ENCODE measurements around the gene OR6P1. TPM values are rescaled to one million over a fixed set of nuclear protein-coding genes. Genes with fewer than 3 reads are reported as not detected.

Gene OR6P1, protein sequence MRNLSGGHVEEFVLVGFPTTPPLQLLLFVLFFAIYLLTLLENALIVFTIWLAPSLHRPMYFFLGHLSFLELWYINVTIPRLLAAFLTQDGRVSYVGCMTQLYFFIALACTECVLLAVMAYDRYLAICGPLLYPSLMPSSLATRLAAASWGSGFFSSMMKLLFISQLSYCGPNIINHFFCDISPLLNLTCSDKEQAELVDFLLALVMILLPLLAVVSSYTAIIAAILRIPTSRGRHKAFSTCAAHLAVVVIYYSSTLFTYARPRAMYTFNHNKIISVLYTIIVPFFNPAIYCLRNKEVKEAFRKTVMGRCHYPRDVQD
- total RNA-seq = not detected
- long read RNA-seq = 0 reads

GRCh38 chr1:158570480-158570879 lies at the start of gene OR6P1:
OR6P1 (minus strand) TSS chr1:158570580; CDS start chr1:158563604, 6,976 bp downstream.
- intact Hi-C loops (cut with DNase I) = no loop called here
- Histone ChIP-seq H3K36me3 (no peaks in the 10 kb centered on the region), H3K4me3 (no peak within 1 kb of the TSS), H3K27me3 (no peaks in the 10 kb centered on the region), H3K9me3 (no peaks in the 10 kb centered on the region), H3K4me1 (no peaks in the 10 kb centered on the region), H3K27ac (no peak within 1 kb of the TSS)
- TF ChIP-seq POLR2A (IDR thresholded peaks at IDR 0.05) = no peak
- TF ChIP-seq, protein P1, sequence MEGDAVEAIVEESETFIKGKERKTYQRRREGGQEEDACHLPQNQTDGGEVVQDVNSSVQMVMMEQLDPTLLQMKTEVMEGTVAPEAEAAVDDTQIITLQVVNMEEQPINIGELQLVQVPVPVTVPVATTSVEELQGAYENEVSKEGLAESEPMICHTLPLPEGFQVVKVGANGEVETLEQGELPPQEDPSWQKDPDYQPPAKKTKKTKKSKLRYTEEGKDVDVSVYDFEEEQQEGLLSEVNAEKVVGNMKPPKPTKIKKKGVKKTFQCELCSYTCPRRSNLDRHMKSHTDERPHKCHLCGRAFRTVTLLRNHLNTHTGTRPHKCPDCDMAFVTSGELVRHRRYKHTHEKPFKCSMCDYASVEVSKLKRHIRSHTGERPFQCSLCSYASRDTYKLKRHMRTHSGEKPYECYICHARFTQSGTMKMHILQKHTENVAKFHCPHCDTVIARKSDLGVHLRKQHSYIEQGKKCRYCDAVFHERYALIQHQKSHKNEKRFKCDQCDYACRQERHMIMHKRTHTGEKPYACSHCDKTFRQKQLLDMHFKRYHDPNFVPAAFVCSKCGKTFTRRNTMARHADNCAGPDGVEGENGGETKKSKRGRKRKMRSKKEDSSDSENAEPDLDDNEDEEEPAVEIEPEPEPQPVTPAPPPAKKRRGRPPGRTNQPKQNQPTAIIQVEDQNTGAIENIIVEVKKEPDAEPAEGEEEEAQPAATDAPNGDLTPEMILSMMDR (IDR thresholded peaks at IDR 0.05) = no peak
- 45% methylated on average over 3 of the region's 3 CpGs for WGBS (ENCODE audit: insufficient coverage, low coverage, low lambda C conversion rate, missing lambda C conversion rate)
- DNase-seq (no peak), ATAC-seq (no peak)

DNA sequence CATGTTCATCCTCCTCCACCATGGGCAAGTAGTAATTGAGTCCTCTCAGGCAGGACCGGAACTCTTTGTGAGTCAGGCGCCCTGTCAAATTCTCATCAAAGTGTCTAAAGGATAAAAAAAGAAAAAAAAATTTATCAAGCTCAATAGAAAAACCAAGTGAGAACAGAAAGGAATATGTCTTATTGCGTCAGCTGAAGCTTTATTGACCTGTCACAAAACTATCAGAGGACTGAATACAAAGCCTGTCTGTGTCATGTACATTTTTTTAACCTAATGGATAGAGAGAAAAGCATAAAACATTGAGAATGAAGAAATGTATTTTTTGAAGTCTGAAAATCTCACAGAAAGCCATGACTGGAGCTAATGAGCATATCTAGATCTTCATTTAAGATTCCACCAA lies 43.4 kb upstream of the OR6P1 start:
- DNase-seq (no peak), ATAC-seq (no peak)
- TF ChIP-seq, protein P1 (IDR thresholded peaks at IDR 0.05) = no peak
- no peak for TF ChIP-seq POLR2A (IDR thresholded peaks at IDR 0.05)
- intact Hi-C loops (cut with DNase I) = no loop called here
- Histone ChIP-seq H3K27me3 (no peaks in the 10 kb centered on the region), H3K4me1 (no peaks in the 10 kb centered on the region), H3K9me3 (no peaks in the 10 kb centered on the region), H3K4me3 (no peak overlapping the region), H3K36me3 (no peaks in the 10 kb centered on the region), H3K27ac (no peak overlapping the region)
- WGBS (ENCODE audit: insufficient coverage, low coverage, low lambda C conversion rate, missing lambda C conversion rate) = 66% methylated on average over 3 of the region's 3 CpGs

GRCh38 chr1:158611916-158612315 lies 41.5 kb upstream of the OR6P1 start:
- Histone ChIP-seq H3K4me1 (no peaks in the 10 kb centered on the region), H3K9me3 (no peaks in the 10 kb centered on the region), H3K4me3 (no peak overlapping the region), H3K27ac (no peak overlapping the region), H3K27me3 (no peaks in the 10 kb centered on the region), H3K36me3 (no peaks in the 10 kb centered on the region)
- TF ChIP-seq POLR2A (IDR thresholded peaks at IDR 0.05) = no peak
- TF ChIP-seq, protein P1 (IDR thresholded peaks at IDR 0.05) = no peak
- DNase-seq (no peak), ATAC-seq (no peak)
- intact Hi-C loops (cut with DNase I) = no loop called here
- 28% methylated on average over 3 of the region's 3 CpGs for WGBS (ENCODE audit: insufficient coverage, low coverage, low lambda C conversion rate, missing lambda C conversion rate)

GRCh38 chr1:158607296-158607695 lies 36.9 kb upstream of the OR6P1 start:
- no peaks in the 10 kb centered on the region for H3K9me3 ChIP-seq
- no peak overlapping the region for H3K4me3 ChIP-seq
- peaks cover 0 to 2% (median 0%) of the 10 kb centered on the region in 4 donors for H3K4me1 ChIP-seq
- TF ChIP-seq, protein P1 (IDR thresholded peaks at IDR 0.05) = no peak
- no peak for TF ChIP-seq POLR2A (IDR thresholded peaks at IDR 0.05)
- DNase-seq = no peak
- no peak for ATAC-seq
- no peaks in the 10 kb centered on the region for H3K36me3 ChIP-seq
- WGBS (ENCODE audit: insufficient coverage, low coverage, low lambda C conversion rate, missing lambda C conversion rate) = 27% methylated on average over 1 of the region's 1 CpG
- intact Hi-C loops (cut with DNase I) = no loop called here
- no peak overlapping the region for H3K27ac ChIP-seq
- no peaks in the 10 kb centered on the region for H3K27me3 ChIP-seq

Data from right lobe of liver (tissue), 6 donors.